K562 (cell line): ENCODE results near the gene HDLBP. TPM values are rescaled to one million over a fixed set of nuclear protein-coding genes. Genes with fewer than 3 reads are reported as not detected.

Experiments used
- ATAC-seq: fragments of 200-7000 bp; cut with Tn5 transposase; 3 replicates; pipeline ENCODE4 v1.9.1; 2020; ENCODE audit warnings: moderate library complexity
- BruUV-seq: library from RNA; stranded (reverse); fragments of 400-500 nt; replicated peaks from 2 replicates; lab custom pipeline; 2021; lab: Mats Ljungman, UMichigan
- CTCF ChIA-PET: fragments of 300-600 bp; formaldehyde crosslinking; extraction: SDS; loops from one replicate; lab custom pipeline; 2021; ENCODE audit warnings: low intra/inter-chr PET ratio; lab: Yijun Ruan, JAX
- POLR2A ChIA-PET: fragments of 300-600, 350-650 bp; sonication (Branson Sonifier 250); formaldehyde crosslinking; extraction: SDS; loops from one replicate; lab custom pipeline; 2021; ENCODE audit warnings: antibody characterized with exemption, inconsistent platforms; lab: Yijun Ruan, JAX
- DNase-seq, 4 experiments: peaks; one replicate each; pipeline versions ENCODE4 v3.0.0 to v3.0.0-alpha.2; 2011 to 2018; ENCODE audit warnings: low spot score in 3 of 4, mixed read lengths in 3 of 4; ENCODE audit errors: extremely low read depth in 1 of 4
- FAIRE-seq: peaks from 2 replicates; lab custom pipeline; 2011; peaks lifted over from hg19 to GRCh38; lab: Jason Lieb, UNC
- H2AFZ ChIP-seq: 2 replicates; pipeline ENCODE4 v1.6.0; 2011; ENCODE audit warnings: low read depth, low read length, control low read depth, inconsistent platforms
- H3K27ac ChIP-seq: fragments of 200-600 bp; 3 replicates; pipeline ENCODE4 v1.8.0; 2011; ENCODE audit warnings: low read depth, mild to moderate bottlenecking, control low read depth, inconsistent platforms, low read length, moderate library complexity, mixed read lengths; ENCODE audit errors: extremely low read depth
- H3K27me3 ChIP-seq, 2 experiments: fragments of 300-600 bp in 1 of 2; 2 replicates in 1 of 2; 3 replicates in 1 of 2; pipeline versions ENCODE4 v1.6.0 to v1.8.0; 2011; ENCODE audit warnings: inconsistent platforms in 2 of 2, low read length in 2 of 2, mild to moderate bottlenecking in 1 of 2, mixed read lengths in 1 of 2, moderate library complexity in 1 of 2; ENCODE audit not compliant: control insufficient read depth in 2 of 2, insufficient read depth in 2 of 2
- H3K36me3 ChIP-seq: fragments of 300-600 bp; 3 replicates; pipeline ENCODE4 v1.8.0; 2011; ENCODE audit warnings: mild to moderate bottlenecking, low read length, inconsistent platforms; ENCODE audit not compliant: control insufficient read depth, insufficient read depth
- H3K4me1 ChIP-seq, 2 experiments: fragments of 200-600 bp in 1 of 2; replicated peaks in 1 of 2; 2 replicates in 1 of 2; 3 replicates in 1 of 2; pipeline versions ENCODE4 v1.5.1 to v1.8.0; 2011; ENCODE audit warnings: inconsistent platforms in 2 of 2, low read length in 2 of 2, mild to moderate bottlenecking in 1 of 2, mixed read lengths in 1 of 2, moderate library complexity in 1 of 2; ENCODE audit not compliant: control insufficient read depth in 2 of 2, insufficient read depth in 2 of 2
- H3K4me2 ChIP-seq: 2 replicates; pipeline ENCODE4 v1.6.1; 2011; ENCODE audit warnings: low read length, control low read depth, inconsistent platforms, mixed read lengths; ENCODE audit not compliant: insufficient read depth
- H3K4me3 ChIP-seq: fragments of 200-600 bp; sonication (generic), shearing (Covaris generic); 2 replicates; pipeline ENCODE4 v1.5.1; 2016; ENCODE audit warnings: control low read depth, inconsistent platforms
- H3K79me2 ChIP-seq: fragments of 200-600 bp; 3 replicates; pipeline ENCODE4 v1.8.0; 2011; ENCODE audit warnings: low read length, inconsistent platforms; ENCODE audit not compliant: control insufficient read depth, insufficient read depth
- H3K9ac ChIP-seq, 2 experiments: 2 replicates each; pipeline versions ENCODE4 v1.6.0 to v1.6.1; 2011; ENCODE audit warnings: low read depth in 2 of 2, low read length in 2 of 2, control low read depth in 1 of 2, inconsistent platforms in 1 of 2, mild to moderate bottlenecking in 1 of 2, mixed read lengths in 1 of 2; ENCODE audit not compliant: insufficient read depth in 1 of 2
- H3K9me1 ChIP-seq: one replicate; pipeline ENCODE4 v1.6.0; 2011; ENCODE audit warnings: inconsistent platforms, mild to moderate bottlenecking, low read length, moderate library complexity; ENCODE audit not compliant: control insufficient read depth, insufficient read depth
- H3K9me3 ChIP-seq: replicated peaks from 2 replicates; pipeline ENCODE4 v1.5.1; 2011; ENCODE audit warnings: low read depth, low read length, inconsistent platforms; ENCODE audit not compliant: control insufficient read depth, insufficient read depth
- H4K20me1 ChIP-seq: replicated peaks from 2 replicates; pipeline ENCODE4 v1.6.1; 2011; ENCODE audit warnings: low read length, inconsistent platforms, mixed read lengths; ENCODE audit not compliant: control insufficient read depth, insufficient read depth
- C11orf30 ChIP-seq: fragments of 450-650 bp; IDR thresholded peaks from 2 replicates; pipeline ENCODE4 v1.6.1; 2016; ENCODE audit warnings: low read depth, mild to moderate bottlenecking
- FOXK2 ChIP-seq, 2 experiments: fragments of 450-650 bp; IDR thresholded peaks in 1 of 2; conservative IDR thresholded peaks in 1 of 2; 2 replicates each; pipeline ENCODE4 v1.6.1; 2016; ENCODE audit warnings: low read depth in 2 of 2, mild to moderate bottlenecking in 1 of 2
- HMGXB4 ChIP-seq: sonication (generic); formaldehyde crosslinking; IDR thresholded peaks from 2 replicates; pipeline ENCODE4 v1.8.1; 2023; ENCODE audit warnings: mild to moderate bottlenecking, missing genetic modification reagents
- HNRNPLL ChIP-seq: fragments of 200-400 bp; formaldehyde crosslinking; IDR thresholded peaks from 2 replicates; pipeline ENCODE4 v1.6.1; 2017; ENCODE audit warnings: low read length, low read depth, mild to moderate bottlenecking; ENCODE audit not compliant: poor library complexity, severe bottlenecking
- KLF10 ChIP-seq: fragments of 250-450 bp; sonication (Bioruptor Pico); IDR thresholded peaks from 2 replicates; pipeline ENCODE4 v1.6.1; 2021; ENCODE audit warnings: matching md5 sums
- L3MBTL2 ChIP-seq: fragments of 450-650 bp; IDR thresholded peaks from 2 replicates; pipeline ENCODE4 v1.6.1; 2016; ENCODE audit warnings: mild to moderate bottlenecking, moderate library complexity
- NR2F6 ChIP-seq: fragments of 450-650 bp; formaldehyde crosslinking; IDR thresholded peaks from 2 replicates; pipeline ENCODE4 v1.4.0; 2020; ENCODE audit warnings: mild to moderate bottlenecking
- PCBP1 ChIP-seq: fragments of 200-400 bp; formaldehyde crosslinking; IDR thresholded peaks from 2 replicates; pipeline ENCODE4 v1.6.1; 2018; ENCODE audit warnings: mild to moderate bottlenecking, low read depth, low read length; ENCODE audit not compliant: poor library complexity, severe bottlenecking
- PHF8 ChIP-seq: fragments of 200-600 bp; sonication (generic); IDR thresholded peaks from 2 replicates; pipeline ENCODE4 v1.6.1; 2012; ENCODE audit warnings: mixed run types, mild to moderate bottlenecking, inconsistent platforms, low read length, moderate library complexity, borderline replicate concordance
- RB1 ChIP-seq: fragments of 450-650 bp; IDR thresholded peaks from 2 replicates; pipeline ENCODE4 v1.6.1; 2017; ENCODE audit warnings: low read depth, mild to moderate bottlenecking
- TCF15 ChIP-seq: fragments of 250-450 bp; sonication (Bioruptor Pico); IDR thresholded peaks from 2 replicates; pipeline ENCODE4 v1.8.0; 2022; ENCODE audit warnings: moderate library complexity, mild to moderate bottlenecking, inconsistent platforms
- ZNF224 ChIP-seq: sonication (generic); formaldehyde crosslinking; IDR thresholded peaks from 2 replicates; pipeline ENCODE4 v1.8.0; 2022; ENCODE audit warnings: mild to moderate bottlenecking, missing genetic modification reagents
- ZNF76 ChIP-seq: fragments of 250-450 bp; sonication (Bioruptor Pico); IDR thresholded peaks from 2 replicates; pipeline ENCODE4 v1.4.0; 2020; ENCODE audit warnings: mild to moderate bottlenecking, moderate library complexity, borderline replicate concordance
- WGBS: fragments of 100-300 bp; shearing (Covaris generic); methylation state at CpG from one replicate; pipeline ENCODE4 v1.1.6; 2016; ENCODE audit warnings: low coverage, mixed read lengths; ENCODE audit not compliant: insufficient coverage; ENCODE audit errors: missing lambda C conversion rate; 5-methylcytosine and 5-hydroxymethylcytosine counted together
- in situ Hi-C: fragments of 300-500 bp; cut with MboI; formaldehyde crosslinking; loops from 4 replicates; pipeline ENCODE4 v1.15.0; 2018; ENCODE audit warnings: inconsistent platforms, mixed read lengths
- intact Hi-C: fragments of 100-400 bp; cut with micrococcal nuclease; formaldehyde crosslinking; loops from 2 replicates; pipeline ENCODE4 v1.14.2; 2022
- polyA plus RNA-seq, 8 experiments: library from polyadenylated mRNA; depleted of rRNA in 4 of 8; stranded (reverse) in 5 of 8; unstranded in 3 of 8; fragments of >200 nt; fragmentation: Nextera tagmentation in 2 of 8; fragmentation: Illumina TruSeq in 1 of 8; extraction: Ambion mirVana in 2 of 8; extraction: Trizol in 1 of 8; gene quantifications; 2 replicates each; pipeline versions ENCODE4 v1.2.1 to v1.2.3, GENCODE V29; 2011 to 2014; ENCODE audit warnings: inconsistent platforms in 1 of 8, missing spikeins in 1 of 8
- total RNA-seq, 7 experiments: library from RNA; depleted of rRNA in 6 of 7; stranded (reverse); fragments of >200 nt in 6 of 7; fragmentation: Illumina TruSeq in 2 of 7; extraction: Trizol in 2 of 7; gene quantifications; 2 replicates each; pipeline versions ENCODE4 v1.2.1 to v1.2.3, GENCODE V29; 2011 to 2021; ENCODE audit warnings: low replicate concordance in 1 of 7

Gene HDLBP
- total and polyA plus RNA-seq, 9 of the 15 experiments (the other 6 are each of a cell fraction or from before 2014, with no cell fraction given), result 24.4 to 378 (median 146) TPM

- Histone ChIP-seq H3K4me1 (peaks cover 12 to 16% of the 10 kb centered on the region in 2 experiments; a peak in 4 of 5 replicates), H3K4me3 (peak within 1 kb of the TSS; percentile 75), H3K27me3 (no peaks in the 10 kb centered on the region), H3K36me3 (peaks cover 38% of the 10 kb centered on the region; the same call in 2 of the 3 replicates), H2AFZ (peak within 1 kb of the TSS; percentile 82), H3K9ac (peak within 1 kb of the TSS; percentile 77 to 99), H3K9me1 (no peaks in the 10 kb centered on the region), H3K79me2 (peaks cover 47% of the 10 kb centered on the region), H4K20me1 (peaks cover 11% of the 10 kb centered on the region), H3K4me2 (peak within 1 kb of the TSS; percentile 83), H3K9me3 (no peaks in the 10 kb centered on the region), H3K27ac (peak within 1 kb of the TSS; percentile 75)
- ChIA-PET CTCF (no interaction called here), POLR2A (interaction anchor here (0.6 kb wide), 1 partner anchor 95 kb away, joined by 4 read pairs; no protein-coding TSS in a partner anchor)
- ATAC-seq (peak; percentile 90), FAIRE-seq (peak; percentile 87), DNase-seq (peak; percentile 82 to 95 (median 87))
- in situ Hi-C loops, result no loop called here
- no TSS peak for BruUV-seq
- WGBS, result 3% methylated on average over 32 of the region's 101 CpGs
- intact Hi-C loops, result loop anchor here (2.0 kb wide), 1 partner anchor 255 kb away; no protein-coding TSS in a partner anchor
- TF ChIP-seq HNRNPLL, result no peak
- TF ChIP-seq C11orf30, result no peak
- no peak for TF ChIP-seq KLF10
- no peak for TF ChIP-seq HMGXB4
- no peak for TF ChIP-seq NR2F6 (CRISPR knock-in tag)
- peak; percentile 51; the same call in 1 of the 2 replicates for TF ChIP-seq L3MBTL2
- no peak for TF ChIP-seq TCF15 (CRISPR knock-in tag)
- peak; percentile 61 for TF ChIP-seq PCBP1
- TF ChIP-seq ZNF76 (CRISPR knock-in tag), result no peak
- peak; percentile 36; the same call in 1 of the 2 replicates for TF ChIP-seq RB1
- peak; percentile 74; the same call in 1 of the 2 replicates for TF ChIP-seq PHF8
- TF ChIP-seq FOXK2 (conservative IDR thresholded peaks at IDR 0.05 in 1 of 2, IDR thresholded peaks at IDR 0.05 in 1 of 2; ENCODE audit: low read depth in 2 of 2), result no peak
- TF ChIP-seq ZNF224 (CRISPR knock-in tag), result no peak
Observed at GRCh38 chr2:241355983-241356870, 40.8 kb upstream of the HDLBP start, which contains the start of gene FARP2. Gene FARP2 (plus strand): TSS chr2:241356285. CDS start chr2:241373108, 16,823 bp downstream.
